NCI-H2171 (cell line): ENCODE results near the gene PRKACB.

Experiments used
- DNase-seq: peaks from one replicate; lab custom pipeline; 2025; lab: John Stamatoyannopoulos, UW

The PRKACB gene

GRCh38 chr1:84156210-84156621 is 12.1 kb downstream of the PRKACB start:
- DNase-seq: no peak

- no peak for DNase-seq
These were observed 15.6 kb downstream of the PRKACB start for GRCh38 chr1:84159533-84160240.

GRCh38 chr1:84162295-84162694 is 18.2 kb downstream of the PRKACB start:
- DNase-seq: no peak

GRCh38 chr1:84163123-84163931 is 19.3 kb downstream of the PRKACB start:
- DNase-seq: no peak

- DNase-seq: no peak
These were observed 20.1 kb downstream of the PRKACB start for GRCh38 chr1:84164161-84164560.

GRCh38 chr1:84164567-84165021 is 20.5 kb downstream of the PRKACB start:
- DNase-seq: no peak

- DNase-seq: no peak
These were observed 21.5 kb downstream of the PRKACB start for GRCh38 chr1:84165601-84166000.

GRCh38 chr1:84166797-84167196 is 22.7 kb downstream of the PRKACB start:
- DNase-seq: no peak

GRCh38 chr1:84168783-84169182 is 24.7 kb downstream of the PRKACB start:
- no peak for DNase-seq

- no peak for DNase-seq
These were observed 26.1 kb downstream of the PRKACB start for GRCh38 chr1:84170171-84170570.

- no peak for DNase-seq
These were observed 27.4 kb downstream of the PRKACB start for GRCh38 chr1:84171481-84171880.

- DNase-seq: no peak
These were observed 30.0 kb downstream of the PRKACB start for GRCh38 chr1:84174051-84174556.

- DNase-seq: no peak
These were observed 37.4 kb downstream of the PRKACB start for GRCh38 chr1:84181350-84182005.

GRCh38 chr1:84190455-84190854 is 46.4 kb downstream of the PRKACB start:
- no peak for DNase-seq

- no peak for DNase-seq
These were observed 48.6 kb downstream of the PRKACB start for GRCh38 chr1:84192681-84193080.

- DNase-seq: no peak
These were observed 54.8 kb downstream of the PRKACB start for GRCh38 chr1:84198832-84199231.

- DNase-seq: no peak
These were observed 55.2 kb downstream of the PRKACB start for GRCh38 chr1:84199257-84199656.

GRCh38 chr1:84202126-84202525 is 58.1 kb downstream of the PRKACB start:
- DNase-seq: no peak

GRCh38 chr1:84206375-84206774 is 62.3 kb downstream of the PRKACB start:
- no peak for DNase-seq

GRCh38 chr1:84208935-84209334 is 64.9 kb downstream of the PRKACB start:
- DNase-seq: no peak

GRCh38 chr1:84214115-84214956 is 70.3 kb downstream of the PRKACB start:
- DNase-seq: no peak

GRCh38 chr1:84217239-84217638 is 73.2 kb downstream of the PRKACB start:
- DNase-seq: no peak
